Adipocyte (in vitro differentiated cells): ENCODE measurements around the gene MTMR1.

ENCODE experiments used
- DNase-seq: peaks from one replicate; pipeline ENCODE4 v3.0.0-alpha.2; 2015; ENCODE audit warnings: low read depth
- H3K27me3 ChIP-seq: replicated peaks from 2 replicates; pipeline ENCODE4 v1.7.0; 2013; ENCODE audit warnings: mild to moderate bottlenecking, low read length, moderate library complexity; ENCODE audit not compliant: control insufficient read depth, insufficient read depth
- H3K36me3 ChIP-seq: 2 replicates; pipeline ENCODE4 v1.7.0; 2013; ENCODE audit warnings: low read length, mild to moderate bottlenecking, moderate library complexity; ENCODE audit not compliant: control insufficient read depth, insufficient read depth, severe bottlenecking
- H3K4me1 ChIP-seq: 2 replicates; pipeline ENCODE4 v1.7.0; 2013; ENCODE audit warnings: mild to moderate bottlenecking, low read length, moderate library complexity; ENCODE audit not compliant: control insufficient read depth, insufficient read depth
- H3K4me3 ChIP-seq: 2 replicates; pipeline ENCODE4 v1.7.0; 2013; ENCODE audit warnings: mild to moderate bottlenecking, low read length, moderate library complexity
- H3K9ac ChIP-seq: 2 replicates; pipeline ENCODE4 v1.7.0; 2013; ENCODE audit warnings: mild to moderate bottlenecking, low read length, moderate library complexity
- H3K9me3 ChIP-seq: 2 replicates; pipeline ENCODE4 v1.7.0; 2013; ENCODE audit warnings: mild to moderate bottlenecking, low read length, moderate library complexity; ENCODE audit not compliant: control insufficient read depth

Gene MTMR1

GRCh38 chrX:150698981-150699380 is 5.8 kb downstream of the MTMR1 start:
- Histone ChIP-seq H3K27me3 (peaks cover 5% of the 10 kb centered on the region), H3K36me3 (no peaks in the 10 kb centered on the region), H3K9ac (no peak overlapping the region), H3K9me3 (no peaks in the 10 kb centered on the region), H3K4me3 (no peak overlapping the region), H3K4me1 (peaks cover 5% of the 10 kb centered on the region)
- no peak for DNase-seq

- no peak for DNase-seq
- no peak overlapping the region for H3K4me3 ChIP-seq
- H3K9ac ChIP-seq, result no peak overlapping the region
Observed at GRCh38 chrX:150700107-150700506, 6.9 kb downstream of the MTMR1 start.

GRCh38 chrX:150701377-150701776 is 8.2 kb downstream of the MTMR1 start:
- H3K36me3 ChIP-seq, result no peaks in the 10 kb centered on the region
- H3K27me3 ChIP-seq, result peaks cover 5% of the 10 kb centered on the region

More at GRCh38 chrX:150700107-150700506, 6.9 kb downstream of the MTMR1 start:
- Histone ChIP-seq H3K27me3 (peaks cover 5% of the 10 kb centered on the region), H3K4me1 (no peaks in the 10 kb centered on the region), H3K36me3 (no peaks in the 10 kb centered on the region), H3K9me3 (peaks cover 1% of the 10 kb centered on the region)

GRCh38 chrX:150702966-150703694 is 9.9 kb downstream of the MTMR1 start:
- H3K9ac ChIP-seq, result no peak overlapping the region
- H3K9me3 ChIP-seq, result peaks cover 12% of the 10 kb centered on the region
- H3K4me1 ChIP-seq, result no peaks in the 10 kb centered on the region
- H3K4me3 ChIP-seq, result no peak overlapping the region
- H3K36me3 ChIP-seq, result no peaks in the 10 kb centered on the region
- peaks cover 5% of the 10 kb centered on the region for H3K27me3 ChIP-seq
- DNase-seq, result no peak

More at GRCh38 chrX:150701377-150701776, 8.2 kb downstream of the MTMR1 start:
- DNase-seq, result no peak
- H3K4me1 ChIP-seq, result no peaks in the 10 kb centered on the region
- peaks cover 12% of the 10 kb centered on the region for H3K9me3 ChIP-seq
- no peak overlapping the region for H3K9ac ChIP-seq
- H3K4me3 ChIP-seq, result no peak overlapping the region

- Histone ChIP-seq H3K36me3 (no peaks in the 10 kb centered on the region), H3K27me3 (peaks cover 7% of the 10 kb centered on the region), H3K4me3 (no peak overlapping the region), H3K9me3 (peaks cover 12% of the 10 kb centered on the region), H3K4me1 (no peaks in the 10 kb centered on the region), H3K9ac (no peak overlapping the region)
- DNase-seq, result no peak
Observed at GRCh38 chrX:150703695-150703974, 10.4 kb downstream of the MTMR1 start.

GRCh38 chrX:150704030-150704613 is 10.9 kb downstream of the MTMR1 start:
- Histone ChIP-seq H3K4me1 (no peaks in the 10 kb centered on the region), H3K4me3 (no peak overlapping the region), H3K9ac (no peak overlapping the region), H3K27me3 (peaks cover 10% of the 10 kb centered on the region), H3K36me3 (no peaks in the 10 kb centered on the region), H3K9me3 (peaks cover 12% of the 10 kb centered on the region)
- DNase-seq, result peak; percentile 70

GRCh38 chrX:150712619-150713018 is 19.4 kb downstream of the MTMR1 start:
- no peak overlapping the region for H3K4me3 ChIP-seq
- peaks cover 16% of the 10 kb centered on the region for H3K27me3 ChIP-seq
- peaks cover 3% of the 10 kb centered on the region for H3K4me1 ChIP-seq
- H3K9me3 ChIP-seq, result no peaks in the 10 kb centered on the region
- no peaks in the 10 kb centered on the region for H3K36me3 ChIP-seq
- no peak for DNase-seq
- no peak overlapping the region for H3K9ac ChIP-seq

- Histone ChIP-seq H3K36me3 (no peaks in the 10 kb centered on the region), H3K4me3 (no peak overlapping the region), H3K4me1 (peaks cover 3% of the 10 kb centered on the region), H3K9me3 (no peaks in the 10 kb centered on the region), H3K27me3 (peaks cover 16% of the 10 kb centered on the region), H3K9ac (no peak overlapping the region)
- DNase-seq, result no peak
Observed at GRCh38 chrX:150715184-150715583, 22.0 kb downstream of the MTMR1 start.

GRCh38 chrX:150719621-150720020 is 26.4 kb downstream of the MTMR1 start:
- no peak overlapping the region for H3K9ac ChIP-seq
- peaks cover 3% of the 10 kb centered on the region for H3K4me1 ChIP-seq
- no peak for DNase-seq
- no peak overlapping the region for H3K4me3 ChIP-seq
- no peaks in the 10 kb centered on the region for H3K36me3 ChIP-seq
- peaks cover 7% of the 10 kb centered on the region for H3K9me3 ChIP-seq
- H3K27me3 ChIP-seq, result peaks cover 15% of the 10 kb centered on the region

GRCh38 chrX:150729956-150730355 is 36.8 kb downstream of the MTMR1 start:
- Histone ChIP-seq H3K9me3 (no peaks in the 10 kb centered on the region), H3K9ac (no peak overlapping the region), H3K27me3 (peaks cover 9% of the 10 kb centered on the region), H3K36me3 (peaks cover 15% of the 10 kb centered on the region), H3K4me1 (peaks cover 12% of the 10 kb centered on the region), H3K4me3 (no peak overlapping the region)
- DNase-seq, result no peak

GRCh38 chrX:150730719-150731118 is 37.5 kb downstream of the MTMR1 start:
- peak; percentile 65 for DNase-seq
- Histone ChIP-seq H3K36me3 (peaks cover 20% of the 10 kb centered on the region), H3K9me3 (no peaks in the 10 kb centered on the region), H3K9ac (no peak overlapping the region), H3K27me3 (peaks cover 9% of the 10 kb centered on the region), H3K4me1 (peaks cover 12% of the 10 kb centered on the region), H3K4me3 (no peak overlapping the region)
